Ovary (tissue), 9 donors: ENCODE results near the gene EXOSC7. TPM values are rescaled to one million over a fixed set of nuclear protein-coding genes. Genes with fewer than 3 reads are reported as not detected.

Source experiments
- DNase-seq, 5 donors: peaks; one replicate each; pipeline ENCODE4 v3.0.0-alpha.2; 2019 to 2020
- H3K27ac ChIP-seq, 2 donors: fragments of 200-600 bp; one replicate each; pipeline versions ENCODE4 v1.5.1 to v1.8.0; 2019 to 2022
- H3K27me3 ChIP-seq: fragments of 200-600 bp; one replicate; pipeline ENCODE4 v1.8.0; 2022
- H3K36me3 ChIP-seq: fragments of 200-600 bp; sonication (generic); one replicate; pipeline ENCODE4 v1.5.1; 2019
- H3K4me1 ChIP-seq: one replicate; pipeline ENCODE4 v1.8.1; 2013; ENCODE audit warnings: mild to moderate bottlenecking, moderate library complexity; ENCODE audit not compliant: insufficient read depth
- H3K4me3 ChIP-seq: fragments of 200-600 bp; sonication (generic); one replicate; pipeline ENCODE4 v1.5.1; 2017
- H3K9me3 ChIP-seq, 2 donors: fragments of 200-600 bp in 1 of 2; sonication (generic) in 1 of 2; one replicate each; pipeline versions ENCODE4 v1.5.1 to v1.8.1; 2013 to 2019; ENCODE audit warnings: mild to moderate bottlenecking in 1 of 2, moderate library complexity in 1 of 2
- CTCF ChIP-seq, 3 donors: fragments of 450-650 bp in 2 of 3; fragments of 200-600 bp in 1 of 3; IDR thresholded peaks; one replicate each; pipeline versions ENCODE4 v1.5.1 to v1.8.0; 2016 to 2022; ENCODE audit warnings: antibody characterized with exemption in 3 of 3, mild to moderate bottlenecking in 1 of 3
- EP300 ChIP-seq: sonication (generic); formaldehyde crosslinking; IDR thresholded peaks from one replicate; pipeline ENCODE4 v1.6.1; 2017; ENCODE audit warnings: antibody characterized with exemption
- POLR2A ChIP-seq: fragments of 450-650 bp; IDR thresholded peaks from one replicate; pipeline ENCODE4 v1.6.1; 2017; ENCODE audit warnings: antibody characterized with exemption, mild to moderate bottlenecking, moderate library complexity
- WGBS, 3 donors: extraction: QIAGEN DNeasy Blood & Tissue Kit in 1 of 3; methylation state at CpG; one replicate each; pipeline versions ENCODE4 v1.1.5 to v1.1.7; 2013 to 2017; 5-methylcytosine and 5-hydroxymethylcytosine counted together
- intact Hi-C, 4 donors: fragments of 100-400 bp; cut with DNase I; formaldehyde crosslinking; loops; one replicate each; pipeline versions ENCODE4 v1.11.0 to v1.15.1; 2022 to 2023
- polyA plus RNA-seq, 2 donors: library from polyadenylated mRNA; stranded (reverse); fragments of 200-250 nt in 1 of 2; fragments of 350-450 nt in 1 of 2; fragmentation: Illumina TruSeq in 1 of 2; extraction: RNeasy Lipid Tissue Mini Kit (QIAGEN cat#74804) in 1 of 2; gene quantifications; one replicate each; pipeline ENCODE4 v1.2.3, GENCODE V29; 2013 to 2014
- total RNA-seq, 7 donors: library from RNA; depleted of rRNA in 2 of 7; stranded (reverse); fragments of >200 nt in 2 of 7; fragmentation: NEBNext Ultra II Directional in 3 of 7; extraction: Animal tissue kit (Norgen Biotek cat#: 25700) in 3 of 7; gene quantifications; one replicate each; pipeline versions ENCODE4 v1.1.0 to v1.2.4, GENCODE V29; 2016 to 2023
- donor health status: DM: no; HTN: no; CAD: no; lungs with moderate emphysema.
- donor health status: DM: no; HTN: no; CAD: no.
- donor health status: Bipolar disorder and iron deficiency.
- donor health status: DM: yes; HTN: yes; CAD: no.
- donor health status: DM: no; HTN: no; CAD: no.
- donor health status: DM: yes; HTN: yes; CAD: no.

EXOSC7 gene
- total and polyA plus RNA-seq, 9 donors: 28.3 to 39.3 (median 35.4) TPM

- Histone ChIP-seq H3K36me3 (no peaks in the 10 kb centered on the region), H3K27ac (no peak overlapping the region), H3K4me3 (no peak overlapping the region), H3K27me3 (no peaks in the 10 kb centered on the region), H3K4me1 (no peaks in the 10 kb centered on the region), H3K9me3 (no peaks in the 10 kb centered on the region)
- no peak for DNase-seq
- 62 to 72% (median 70%) methylated on average over 2 of the region's 2 CpGs for WGBS, 3 donors
- intact Hi-C loops: no loop called here
- TF ChIP-seq EP300 (no peak), POLR2A (no peak), CTCF (IDR thresholded peaks at IDR 0.05) (no peak)
These were observed 45.1 kb upstream of the EXOSC7 start for GRCh38 chr3:44930911-44931310.

DNA sequence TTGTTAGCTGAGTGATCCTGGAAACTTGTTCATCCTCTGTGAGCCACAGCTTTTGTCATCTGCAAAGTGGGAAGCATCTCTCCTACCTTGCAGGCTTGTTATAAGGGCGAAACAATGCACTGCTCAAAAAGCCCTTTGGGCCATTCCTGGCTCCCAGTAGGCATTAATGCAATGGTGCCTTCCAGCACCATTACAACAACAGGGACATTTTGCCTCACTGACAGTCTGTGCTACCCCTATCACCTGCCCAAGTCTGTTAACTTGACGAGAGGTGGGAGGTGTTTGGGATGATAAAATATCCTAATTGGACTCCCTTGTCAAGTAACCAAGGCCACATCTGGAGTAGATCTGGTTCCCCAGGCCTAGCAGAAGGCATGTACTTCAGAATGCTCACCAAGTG lies 44.3 kb upstream of the EXOSC7 start:
- Histone ChIP-seq H3K4me1 (no peaks in the 10 kb centered on the region), H3K36me3 (no peaks in the 10 kb centered on the region), H3K9me3 (no peaks in the 10 kb centered on the region), H3K27ac (no peak overlapping the region), H3K4me3 (no peak overlapping the region), H3K27me3 (no peaks in the 10 kb centered on the region)
- 78 to 86% (median 79%) methylated on average over 2 of the region's 2 CpGs for WGBS, 3 donors
- intact Hi-C loops: no loop called here
- TF ChIP-seq EP300 (no peak), POLR2A (no peak)
- no peak for DNase-seq

DNA sequence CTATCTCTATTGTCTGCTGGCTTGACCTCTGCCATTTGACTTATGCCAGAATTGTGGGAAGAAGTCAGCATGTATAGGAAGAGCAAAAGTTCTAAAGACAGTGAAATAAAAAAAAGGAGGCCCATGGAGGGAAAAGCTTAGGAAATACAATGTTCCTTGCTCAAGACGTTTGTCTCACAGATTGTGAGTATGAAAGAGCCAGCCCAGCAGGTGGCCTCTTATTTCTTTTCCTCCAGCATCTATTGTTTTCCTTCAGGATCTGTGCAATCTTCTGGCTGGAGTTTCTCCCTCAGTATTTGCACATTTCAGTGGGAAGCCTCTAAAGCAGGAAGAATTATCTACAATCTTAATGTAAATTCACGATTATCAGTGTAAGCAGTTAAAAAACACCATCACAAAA lies 43.8 kb upstream of the EXOSC7 start:
- no peaks in the 10 kb centered on the region for H3K9me3 ChIP-seq
- intact Hi-C loops: no loop called here
- 19 to 39% (median 26%) methylated on average over 2 of the region's 2 CpGs for WGBS, 3 donors
- H3K27me3 ChIP-seq: no peaks in the 10 kb centered on the region
- H3K27ac ChIP-seq: no peak overlapping the region
- no peaks in the 10 kb centered on the region for H3K36me3 ChIP-seq
- H3K4me1 ChIP-seq: no peaks in the 10 kb centered on the region
- TF ChIP-seq POLR2A (no peak), EP300 (no peak)
- H3K4me3 ChIP-seq: no peak overlapping the region
- no peak for DNase-seq

- WGBS, 3 donors: 90 to 95% (median 94%) methylated on average over 14 of the region's 14 CpGs
- TF ChIP-seq EP300: no peak
- no peak for TF ChIP-seq CTCF (IDR thresholded peaks at IDR 0.05)
- TF ChIP-seq POLR2A: no peak
- H3K27ac ChIP-seq: no peak overlapping the region
- H3K36me3 ChIP-seq: no peaks in the 10 kb centered on the region
- DNase-seq: no peak
- H3K4me1 ChIP-seq: no peaks in the 10 kb centered on the region
- intact Hi-C loops: no loop called here
- H3K4me3 ChIP-seq: no peak overlapping the region
- no peaks in the 10 kb centered on the region for H3K9me3 ChIP-seq
- no peaks in the 10 kb centered on the region for H3K27me3 ChIP-seq
These were observed 42.8 kb upstream of the EXOSC7 start for GRCh38 chr3:44932986-44933944.

DNA sequence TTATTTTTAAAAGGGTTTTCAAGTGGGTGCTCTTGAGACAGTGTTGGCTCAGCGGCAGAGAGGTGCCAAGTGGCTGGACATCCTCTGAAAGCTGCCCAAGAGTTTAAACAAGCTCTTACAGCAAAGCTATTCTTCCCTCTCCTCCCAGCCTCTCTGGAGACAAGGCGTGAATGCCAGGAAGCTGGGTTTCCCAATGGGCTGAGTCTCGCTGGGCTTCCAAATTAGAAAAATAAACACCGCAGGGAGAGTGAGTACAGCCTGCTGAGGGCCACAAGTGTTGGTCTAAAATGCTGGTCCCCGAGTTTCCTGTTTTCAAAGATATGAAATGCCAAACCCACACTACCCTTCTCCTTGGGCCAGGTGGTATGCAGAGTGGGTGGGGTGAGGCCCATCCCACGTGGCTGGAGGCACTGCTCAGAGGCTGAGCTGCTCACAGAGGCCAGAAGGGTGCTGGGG lies 36.4 kb upstream of the EXOSC7 start:
- Histone ChIP-seq H3K9me3 (no peaks in the 10 kb centered on the region), H3K27ac (no peak overlapping the region), H3K27me3 (no peaks in the 10 kb centered on the region), H3K4me3 (no peak overlapping the region), H3K36me3 (no peaks in the 10 kb centered on the region), H3K4me1 (no peaks in the 10 kb centered on the region)
- TF ChIP-seq POLR2A (no peak), EP300 (no peak), CTCF (IDR thresholded peaks at IDR 0.05) (no peak)
- 65 to 86% (median 77%) methylated on average over 6 of the region's 6 CpGs for WGBS, 3 donors
- intact Hi-C loops: no loop called here
- DNase-seq: no peak
